Subcutaneous adipose tissue (tissue), 4 donors: ENCODE results near the gene MKI67. TPM values are rescaled to one million over a fixed set of nuclear protein-coding genes. Genes with fewer than 3 reads are reported as not detected.

ENCODE experiments used
- CTCF ChIP-seq: fragments of 450-650 bp; IDR thresholded peaks from one replicate; pipeline ENCODE4 v1.5.1; 2016; ENCODE audit warnings: low read depth, mild to moderate bottlenecking, control low read depth, antibody characterized with exemption, moderate library complexity
- total RNA-seq, 4 donors: library from RNA; depleted of rRNA; stranded (reverse); fragments of >200 nt; gene quantifications; one replicate each; pipeline ENCODE4 v1.1.0, GENCODE V29; 2016

The MKI67 gene
- total RNA-seq, 4 donors from 2014 or later, result 0.49 to 6.5 (median 3.1) TPM

GRCh38 chr10:128070721-128071416 lies 55.4 kb downstream of the MKI67 start:
- no peak for TF ChIP-seq CTCF

GRCh38 chr10:128070161-128070560 lies 56.1 kb downstream of the MKI67 start:
- TF ChIP-seq CTCF, result no peak

GRCh38 chr10:128069351-128070051 lies 56.7 kb downstream of the MKI67 start:
- TF ChIP-seq CTCF, result no peak

GRCh38 chr10:128068398-128069285 lies 57.6 kb downstream of the MKI67 start:
- no peak for TF ChIP-seq CTCF

GRCh38 chr10:128067691-128068397 lies 58.4 kb downstream of the MKI67 start:
- no peak for TF ChIP-seq CTCF

GRCh38 chr10:128066870-128067382 lies 59.3 kb downstream of the MKI67 start:
- no peak for TF ChIP-seq CTCF
